NB4 (cell line): Measurements from ENCODE around the gene RAPGEF4.

Experiments used
- CTCF ChIP-seq: IDR thresholded peaks from one replicate; pipeline ENCODE4 v1.5.1; 2012; ENCODE audit warnings: low read depth, low read length
- MAX ChIP-seq: IDR thresholded peaks from 2 replicates; pipeline ENCODE4 v1.6.1; 2011; ENCODE audit warnings: low read depth, low read length

GRCh38 chr2:172821370-172822338, 86.0 kb downstream of the RAPGEF4 start:
- no peak for TF ChIP-seq CTCF
- TF ChIP-seq MAX: no peak
